ENCODE results near the gene CFAP299. TPM values are rescaled to one million over a fixed set of nuclear protein-coding genes. Genes with fewer than 3 reads are reported as not detected.
A peak's percentile ranks its signal among the peaks of the same experiment; 100 is the strongest.

CFAP299 gene
- total and polyA plus RNA-seq, 2 of the 13 experiments (the other 11 are each of a cell fraction or from before 2014, with no cell fraction given) = not detected

GRCh38 chr4:80615099-80615498, 279.6 kb downstream of the CFAP299 start (continued):
- TF ChIP-seq NPAS2 (CRISPR knock-in tag; IDR thresholded peaks at IDR 0.05; ENCODE audit: borderline replicate concordance) (no peak), ZBTB33 (CRISPR knock-in tag; IDR thresholded peaks at IDR 0.05) (no peak), TP53 (CRISPR knock-in tag; conservative IDR thresholded peaks at IDR 0.05) (no peak), NFYC (CRISPR knock-in tag; IDR thresholded peaks at IDR 0.05) (no peak), MIER2 (CRISPR knock-in tag; IDR thresholded peaks at IDR 0.05) (no peak), RAD21 (CRISPR knock-in tag; IDR thresholded peaks at IDR 0.05) (no peak), EEA1 (CRISPR knock-in tag; IDR thresholded peaks at IDR 0.05; ENCODE audit: borderline replicate concordance) (no peak), FOSL1 (CRISPR knock-in tag; IDR thresholded peaks at IDR 0.05; ENCODE audit: borderline replicate concordance) (no peak), NAIF1 (CRISPR knock-in tag; IDR thresholded peaks at IDR 0.05; ENCODE audit: borderline replicate concordance) (no peak), HCFC1 (IDR thresholded peaks at IDR 0.05; ENCODE audit: low read depth, low read length) (no peak), POGK (CRISPR knock-in tag; conservative IDR thresholded peaks at IDR 0.05) (no peak), CHCHD3 (CRISPR knock-in tag; IDR thresholded peaks at IDR 0.05) (no peak), MED13 (CRISPR knock-in tag; IDR thresholded peaks at IDR 0.05) (no peak), ZSCAN25 (CRISPR knock-in tag; IDR thresholded peaks at IDR 0.05) (no peak), ZNF552 (CRISPR knock-in tag; IDR thresholded peaks at IDR 0.05; ENCODE audit: borderline replicate concordance) (no peak), ZBTB34 (CRISPR knock-in tag; IDR thresholded peaks at IDR 0.05) (no peak), TFAP4 (IDR thresholded peaks at IDR 0.05; ENCODE audit: borderline replicate concordance, low read depth) (no peak), ZNF713 (CRISPR knock-in tag; IDR thresholded peaks at IDR 0.05) (no peak), KMT2B (CRISPR knock-in tag; IDR thresholded peaks at IDR 0.05) (no peak), PREB (CRISPR knock-in tag; IDR thresholded peaks at IDR 0.05) (no peak), TCF7 (IDR thresholded peaks at IDR 0.05; ENCODE audit: low read depth) (peak; percentile 16; the same call in 1 of the 2 replicates), THRA (CRISPR knock-in tag; IDR thresholded peaks at IDR 0.05; ENCODE audit: borderline replicate concordance) (no peak), ZNF766 (CRISPR knock-in tag; IDR thresholded peaks at IDR 0.05; ENCODE audit: borderline replicate concordance) (no peak), KLF15 (CRISPR knock-in tag; IDR thresholded peaks at IDR 0.05; ENCODE audit: borderline replicate concordance) (no peak)

Measured in HepG2 (cell line).